Natural killer cell (primary cell): ENCODE measurements around the gene TNNT2. TPM values are rescaled to one million over a fixed set of nuclear protein-coding genes. Genes with fewer than 3 reads are reported as not detected.

Experiments
- ATAC-seq, 3 donors: fragments of 150-1000 bp in 2 of 3; fragments of 200-7000 bp in 1 of 3; cut with Tn5 transposase; 1 replicate in 1 of 3; 2 replicates in 2 of 3; pipeline ENCODE4 v1.10.0; 2021; ENCODE audit warnings: mild to moderate bottlenecking in 2 of 3, moderate library complexity in 2 of 3
- DNase-seq, 2 donors: peaks; one replicate each; pipeline versions ENCODE4 v3.0.0 to v3.0.0-alpha.2; 2013 to 2021; ENCODE audit warnings: mixed read lengths in 1 of 2
- H3K27ac ChIP-seq: one replicate; pipeline ENCODE4 v1.5.1; 2013; ENCODE audit warnings: mild to moderate bottlenecking, low read length
- H3K27me3 ChIP-seq: one replicate; pipeline ENCODE4 v1.6.1; 2013; ENCODE audit warnings: low read length; ENCODE audit not compliant: control insufficient read depth, insufficient read depth
- H3K36me3 ChIP-seq: one replicate; pipeline ENCODE4 v1.6.1; 2013; ENCODE audit warnings: low read length; ENCODE audit not compliant: control insufficient read depth, insufficient read depth
- H3K4me1 ChIP-seq: one replicate; pipeline ENCODE4 v1.6.1; 2013; ENCODE audit warnings: low read length; ENCODE audit not compliant: control insufficient read depth, insufficient read depth
- H3K4me3 ChIP-seq: one replicate; pipeline ENCODE4 v1.5.1; 2013; ENCODE audit warnings: low read length
- H3K9me3 ChIP-seq: one replicate; pipeline ENCODE4 v1.6.1; 2013; ENCODE audit warnings: low read length; ENCODE audit not compliant: control insufficient read depth, insufficient read depth
- H3K27ac Mint-ChIP-seq, 2 donors: one replicate each; pipeline ENCODE4 v1.8.0; 2022; ENCODE audit warnings: mild to moderate bottlenecking in 2 of 2, mixed read lengths in 2 of 2, moderate library complexity in 1 of 2
- H3K27me3 Mint-ChIP-seq, 2 donors: one replicate each; pipeline ENCODE4 v1.8.0; 2022; ENCODE audit warnings: low read depth in 2 of 2, mixed read lengths in 2 of 2
- H3K36me3 Mint-ChIP-seq: one replicate; pipeline ENCODE4 v1.8.0; 2022; ENCODE audit warnings: mixed read lengths
- H3K4me1 Mint-ChIP-seq, 2 donors: one replicate each; pipeline ENCODE4 v1.8.0; 2022; ENCODE audit warnings: mixed read lengths in 2 of 2
- H3K4me3 Mint-ChIP-seq: one replicate; pipeline ENCODE4 v1.8.0; 2022; ENCODE audit warnings: mild to moderate bottlenecking, moderate library complexity, mixed read lengths
- H3K9me3 Mint-ChIP-seq, 2 donors: one replicate each; pipeline ENCODE4 v1.8.0; 2022; ENCODE audit warnings: mixed read lengths in 2 of 2
- WGBS: methylation state at CpG from one replicate; pipeline ENCODE4 v1.1.7; 2013; ENCODE audit warnings: missing lambda C conversion rate; ENCODE audit not compliant: insufficient coverage; 5-methylcytosine and 5-hydroxymethylcytosine counted together
- intact Hi-C: fragments of 100-400 bp; cut with micrococcal nuclease; formaldehyde crosslinking; loops from one replicate; pipeline ENCODE4 v1.14.2; 2022
- total RNA-seq, 4 donors: library from RNA; stranded (reverse); fragments of 120-200 nt in 1 of 4; gene quantifications; one replicate each; pipeline versions ENCODE4 v1.2.3 to v1.2.4, GENCODE V29; 2013 to 2022
- TF ChIP-seq, protein P1 (sequence below): fragments of 200-600 bp; IDR thresholded peaks from one replicate; pipeline ENCODE4 v1.8.0; 2022; ENCODE audit warnings: antibody characterized with exemption

TNNT2 gene
- total RNA-seq, 3 donors from 2014 or later (not counting 1 experiment from before 2014, with no cell fraction given), result not detected

DNA sequence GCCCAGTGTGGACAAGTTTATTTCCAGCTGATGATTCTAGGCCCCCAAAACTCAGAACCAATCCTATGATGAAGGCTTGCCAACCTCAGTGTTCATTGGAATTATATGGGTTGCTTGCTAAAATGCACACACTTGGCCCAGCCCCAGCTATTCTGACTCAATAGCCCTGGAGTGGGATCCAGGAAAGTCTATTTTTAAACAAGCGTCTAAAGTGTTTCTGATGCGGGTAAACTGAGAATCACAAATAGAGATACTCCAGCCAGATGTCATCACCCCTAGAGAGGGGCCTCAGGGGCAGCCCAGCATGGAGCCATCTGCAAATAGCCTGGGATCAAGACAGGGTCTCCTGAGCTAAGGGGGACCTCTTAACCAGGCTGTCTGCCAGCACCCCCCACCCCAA, 48.2 kb downstream of the TNNT2 start:
- Histone ChIP-seq H3K27me3 (no peaks in the 10 kb centered on the region), H3K27ac (no peak overlapping the region), H3K9me3 (no peaks in the 10 kb centered on the region), H3K4me3 (no peak overlapping the region), H3K4me1 (no peaks in the 10 kb centered on the region), H3K36me3 (no peaks in the 10 kb centered on the region)
- Mint-ChIP-seq H3K9me3 (no peaks in the 10 kb centered on the region), H3K27me3 (peaks cover 3 to 12% of the 10 kb centered on the region in 2 donors), H3K4me3 (no peak overlapping the region), H3K27ac (no peak overlapping the region), H3K4me1 (no peaks in the 10 kb centered on the region), H3K36me3 (no peaks in the 10 kb centered on the region)
- WGBS, result 91% methylated on average over 2 of the region's 2 CpGs
- intact Hi-C loops, result no loop called here
- TF ChIP-seq, protein P1, sequence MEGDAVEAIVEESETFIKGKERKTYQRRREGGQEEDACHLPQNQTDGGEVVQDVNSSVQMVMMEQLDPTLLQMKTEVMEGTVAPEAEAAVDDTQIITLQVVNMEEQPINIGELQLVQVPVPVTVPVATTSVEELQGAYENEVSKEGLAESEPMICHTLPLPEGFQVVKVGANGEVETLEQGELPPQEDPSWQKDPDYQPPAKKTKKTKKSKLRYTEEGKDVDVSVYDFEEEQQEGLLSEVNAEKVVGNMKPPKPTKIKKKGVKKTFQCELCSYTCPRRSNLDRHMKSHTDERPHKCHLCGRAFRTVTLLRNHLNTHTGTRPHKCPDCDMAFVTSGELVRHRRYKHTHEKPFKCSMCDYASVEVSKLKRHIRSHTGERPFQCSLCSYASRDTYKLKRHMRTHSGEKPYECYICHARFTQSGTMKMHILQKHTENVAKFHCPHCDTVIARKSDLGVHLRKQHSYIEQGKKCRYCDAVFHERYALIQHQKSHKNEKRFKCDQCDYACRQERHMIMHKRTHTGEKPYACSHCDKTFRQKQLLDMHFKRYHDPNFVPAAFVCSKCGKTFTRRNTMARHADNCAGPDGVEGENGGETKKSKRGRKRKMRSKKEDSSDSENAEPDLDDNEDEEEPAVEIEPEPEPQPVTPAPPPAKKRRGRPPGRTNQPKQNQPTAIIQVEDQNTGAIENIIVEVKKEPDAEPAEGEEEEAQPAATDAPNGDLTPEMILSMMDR, result no peak
- no peak for ATAC-seq
- no peak for DNase-seq

DNA sequence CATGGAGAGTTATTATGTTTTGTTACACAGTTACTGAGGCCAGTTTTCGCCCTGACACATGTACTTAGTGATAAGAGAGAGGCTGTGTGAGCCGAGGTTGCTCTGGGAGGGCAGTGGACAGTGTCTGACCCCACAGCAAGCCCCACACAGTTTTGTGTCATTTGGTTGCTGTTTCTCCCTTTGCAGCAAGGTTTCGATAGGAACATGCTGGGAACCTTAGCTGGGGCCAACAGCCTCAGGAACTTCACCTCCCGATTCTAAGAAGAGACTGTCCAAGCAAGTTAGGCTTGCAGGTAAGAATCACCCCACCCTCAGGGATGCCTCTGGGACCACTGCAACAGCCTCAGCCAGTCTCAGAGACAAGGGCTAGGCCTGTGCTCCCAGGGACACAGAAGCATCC, 48.9 kb downstream of the TNNT2 start:
- intact Hi-C loops, result no loop called here
- Mint-ChIP-seq H3K36me3 (no peaks in the 10 kb centered on the region), H3K4me1 (no peaks in the 10 kb centered on the region), H3K9me3 (no peaks in the 10 kb centered on the region), H3K27ac (no peak overlapping the region), H3K4me3 (no peak overlapping the region), H3K27me3 (peaks cover 3 to 12% of the 10 kb centered on the region in 2 donors)
- TF ChIP-seq, protein P1, result no peak
- Histone ChIP-seq H3K9me3 (no peaks in the 10 kb centered on the region), H3K27ac (no peak overlapping the region), H3K36me3 (no peaks in the 10 kb centered on the region), H3K27me3 (no peaks in the 10 kb centered on the region), H3K4me3 (no peak overlapping the region), H3K4me1 (no peaks in the 10 kb centered on the region)
- WGBS, result 81% methylated on average over 4 of the region's 4 CpGs
- DNase-seq, result no peak
- ATAC-seq, result no peak

- Mint-ChIP-seq H3K4me1 (no peaks in the 10 kb centered on the region), H3K27me3 (peaks cover 3 to 12% of the 10 kb centered on the region in 2 donors), H3K4me3 (no peak overlapping the region), H3K27ac (no peak overlapping the region), H3K9me3 (no peaks in the 10 kb centered on the region), H3K36me3 (no peaks in the 10 kb centered on the region)
- ATAC-seq (no peak), DNase-seq (no peak)
- no peak overlapping the region for H3K27ac ChIP-seq
- H3K27me3 ChIP-seq, result no peaks in the 10 kb centered on the region
- H3K4me1 ChIP-seq, result no peaks in the 10 kb centered on the region
- 85% methylated on average over 7 of the region's 7 CpGs for WGBS
- no peaks in the 10 kb centered on the region for H3K36me3 ChIP-seq
- no peak overlapping the region for H3K4me3 ChIP-seq
- intact Hi-C loops, result no loop called here
- no peaks in the 10 kb centered on the region for H3K9me3 ChIP-seq
- TF ChIP-seq, protein P1, result no peak
Observed at GRCh38 chr1:201327687-201328240, 49.7 kb downstream of the TNNT2 start.

DNA sequence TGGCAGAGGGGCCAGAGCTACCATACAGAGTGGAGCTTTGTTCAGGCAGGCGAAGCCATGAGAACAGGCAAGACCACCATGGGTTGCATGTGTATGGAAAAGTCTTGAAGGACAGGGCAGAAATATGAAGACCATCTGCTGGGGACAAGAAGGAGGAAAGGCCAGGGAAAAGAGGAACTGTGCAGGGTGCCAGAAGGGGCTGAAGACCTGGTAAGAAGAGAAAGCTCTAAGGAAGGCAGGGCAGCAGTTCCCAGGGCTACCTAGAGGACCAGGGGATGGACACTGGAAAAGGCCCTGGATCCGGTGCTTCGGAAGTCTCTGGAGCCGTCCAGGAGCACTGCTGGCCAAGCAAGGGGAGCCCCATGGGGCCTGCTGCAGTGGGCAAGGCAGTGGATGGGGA, 50.8 kb downstream of the TNNT2 start:
- Mint-ChIP-seq H3K4me1 (no peaks in the 10 kb centered on the region), H3K9me3 (no peaks in the 10 kb centered on the region), H3K4me3 (no peak overlapping the region), H3K36me3 (no peaks in the 10 kb centered on the region), H3K27ac (no peak overlapping the region), H3K27me3 (peaks cover 3 to 12% of the 10 kb centered on the region in 2 donors)
- H3K36me3 ChIP-seq, result no peaks in the 10 kb centered on the region
- 77% methylated on average over 4 of the region's 4 CpGs for WGBS
- DNase-seq (no peak), ATAC-seq (no peak)
- no peaks in the 10 kb centered on the region for H3K9me3 ChIP-seq
- no peak overlapping the region for H3K27ac ChIP-seq
- no peaks in the 10 kb centered on the region for H3K27me3 ChIP-seq
- TF ChIP-seq, protein P1, result no peak
- intact Hi-C loops, result no loop called here
- H3K4me3 ChIP-seq, result no peak overlapping the region
- no peaks in the 10 kb centered on the region for H3K4me1 ChIP-seq
